NT2/D1 (cell line): ENCODE measurements around the gene SERPINB6.

Experiments used
- YY1 ChIP-seq: IDR thresholded peaks from 2 replicates; pipeline ENCODE4 v1.6.1; 2011; ENCODE audit not compliant: insufficient read length, insufficient read depth
- ZNF274 ChIP-seq: IDR thresholded peaks from 2 replicates; pipeline ENCODE4 v1.6.1; 2011; ENCODE audit warnings: mild to moderate bottlenecking, low read depth, low read length

DNA sequence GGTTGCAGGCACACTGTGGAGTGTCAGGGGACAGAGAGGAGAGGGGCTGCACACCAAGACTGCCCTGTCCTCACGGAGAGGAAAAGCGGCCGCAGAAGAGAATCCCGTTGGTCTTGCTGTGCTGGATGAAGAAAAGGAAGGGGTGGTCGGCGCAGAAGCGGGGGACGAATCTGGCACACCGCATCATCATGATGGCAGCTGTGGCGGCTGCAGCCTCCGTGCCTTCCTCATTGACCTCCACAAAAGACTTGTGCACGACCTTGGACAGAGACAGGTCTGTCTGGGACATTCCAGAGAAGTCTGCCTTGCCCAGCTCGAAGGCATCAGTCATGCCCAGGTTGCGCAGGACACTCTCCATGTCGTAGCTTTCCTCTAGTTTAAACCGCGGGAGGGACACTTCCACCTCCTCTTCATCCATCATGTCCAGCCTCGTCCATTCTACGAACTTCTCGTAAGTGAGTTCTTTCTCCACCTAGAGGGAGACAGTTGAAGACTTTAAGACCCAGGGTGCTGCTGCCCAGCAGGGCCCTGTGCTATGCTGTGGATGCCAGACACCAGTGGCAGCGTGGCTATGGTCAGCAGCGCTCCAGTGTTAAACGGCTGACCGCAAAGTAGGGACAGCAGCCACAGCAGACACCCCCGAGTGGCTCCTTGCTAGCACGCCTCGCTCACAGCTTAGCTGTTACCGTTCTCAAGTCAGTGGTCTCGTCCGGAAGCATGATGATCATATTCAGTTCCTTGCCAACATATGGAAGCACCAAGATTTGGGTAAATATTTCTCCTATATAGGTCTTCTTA lies 22.9 kb downstream of the SERPINB6 start:
- TF ChIP-seq ZNF274 (no peak), YY1 (no peak)
